Ovary (tissue), 10 donors: ENCODE results near the gene CPXM2. TPM values are rescaled to one million over a fixed set of nuclear protein-coding genes. Genes with fewer than 3 reads are reported as not detected.
A peak's percentile ranks its signal among the peaks of the same experiment; 100 is the strongest.

Source experiments
- DNase-seq, 5 donors: peaks; one replicate each; pipeline ENCODE4 v3.0.0-alpha.2; 2019 to 2020
- H3K27ac ChIP-seq, 2 donors: fragments of 200-600 bp; one replicate each; pipeline versions ENCODE4 v1.5.1 to v1.8.0; 2019 to 2022
- H3K27me3 ChIP-seq: fragments of 200-600 bp; one replicate; pipeline ENCODE4 v1.8.0; 2022
- H3K36me3 ChIP-seq: fragments of 200-600 bp; sonication (generic); one replicate; pipeline ENCODE4 v1.5.1; 2019
- H3K4me1 ChIP-seq: one replicate; pipeline ENCODE4 v1.8.1; 2013; ENCODE audit warnings: mild to moderate bottlenecking, moderate library complexity; ENCODE audit not compliant: insufficient read depth
- H3K4me3 ChIP-seq: fragments of 200-600 bp; sonication (generic); one replicate; pipeline ENCODE4 v1.5.1; 2017
- H3K9me3 ChIP-seq, 2 donors: fragments of 200-600 bp in 1 of 2; sonication (generic) in 1 of 2; one replicate each; pipeline versions ENCODE4 v1.5.1 to v1.8.1; 2013 to 2019; ENCODE audit warnings: mild to moderate bottlenecking in 1 of 2, moderate library complexity in 1 of 2
- CTCF ChIP-seq, 3 donors: fragments of 450-650 bp in 2 of 3; fragments of 200-600 bp in 1 of 3; IDR thresholded peaks; one replicate each; pipeline versions ENCODE4 v1.5.1 to v1.8.0; 2016 to 2022; ENCODE audit warnings: antibody characterized with exemption in 3 of 3, mild to moderate bottlenecking in 1 of 3
- EP300 ChIP-seq: sonication (generic); formaldehyde crosslinking; IDR thresholded peaks from one replicate; pipeline ENCODE4 v1.6.1; 2017; ENCODE audit warnings: antibody characterized with exemption
- POLR2A ChIP-seq: fragments of 450-650 bp; IDR thresholded peaks from one replicate; pipeline ENCODE4 v1.6.1; 2017; ENCODE audit warnings: antibody characterized with exemption, mild to moderate bottlenecking, moderate library complexity
- WGBS, 3 donors: extraction: QIAGEN DNeasy Blood & Tissue Kit in 1 of 3; methylation state at CpG; one replicate each; pipeline versions ENCODE4 v1.1.5 to v1.1.7; 2013 to 2017; 5-methylcytosine and 5-hydroxymethylcytosine counted together
- intact Hi-C, 4 donors: fragments of 100-400 bp; cut with DNase I; formaldehyde crosslinking; loops; one replicate each; pipeline versions ENCODE4 v1.11.0 to v1.15.1; 2022 to 2023
- long read RNA-seq, 3 donors: library from polyadenylated mRNA in 2 of 3; unstranded in 2 of 3; transcript quantifications; one replicate each; pipeline ENCODE4 v2.0.0 and lab custom pipeline, GENCODE V29; 2021 to 2026
- polyA plus RNA-seq, 2 donors: library from polyadenylated mRNA; stranded (reverse); fragments of 200-250 nt in 1 of 2; fragments of 350-450 nt in 1 of 2; fragmentation: Illumina TruSeq in 1 of 2; extraction: RNeasy Lipid Tissue Mini Kit (QIAGEN cat#74804) in 1 of 2; gene quantifications; one replicate each; pipeline ENCODE4 v1.2.3, GENCODE V29; 2013 to 2014
- total RNA-seq, 7 donors: library from RNA; depleted of rRNA in 2 of 7; stranded (reverse); fragments of >200 nt in 2 of 7; fragmentation: NEBNext Ultra II Directional in 3 of 7; extraction: Animal tissue kit (Norgen Biotek cat#: 25700) in 3 of 7; gene quantifications; one replicate each; pipeline versions ENCODE4 v1.1.0 to v1.2.4, GENCODE V29; 2016 to 2023
- donor health status: DM: no; HTN: no; CAD: no; lungs with moderate emphysema.
- donor health status: DM: no; HTN: no; CAD: no.
- donor health status: Bipolar disorder and iron deficiency.
- donor health status: DM: yes; HTN: yes; CAD: no.
- donor health status: DM: no; HTN: no; CAD: no.
- donor health status: DM: yes; HTN: yes; CAD: no.

Gene CPXM2
- 10 to 100 TPM in 4 of 7 donors, 1 to 10 TPM in 3; 5.5 to 22.1 (median 11.6) TPM for total RNA-seq
- polyA plus RNA-seq, result 10 to 100 TPM; 13.3 to 66.0 TPM
- long read RNA-seq, donor 1, partial matches to known transcripts, result 3 of 5 reads
- long read RNA-seq, donor 1, other reads (novel, unspliced or antisense), result 2 of 5 reads
- long read RNA-seq, donor 2, result 0 reads
- long read RNA-seq, donor 3, transcript CPXM2-201 (14 exons, 3,554 nt), result major isoform, 14 of 42 reads
- long read RNA-seq, donor 3, partial matches to known transcripts, result 22 of 42 reads
- long read RNA-seq, donor 3, other reads (novel, unspliced or antisense), result 6 of 42 reads

GRCh38 chr10:123891144-123892071 lies at the start of gene CPXM2:
Gene CPXM2, minus strand, starts transcription at chr10:123891807. Its CDS starts 148 bp downstream, at chr10:123891659.
- no peaks in the 10 kb centered on the region for H3K9me3 ChIP-seq
- peak; percentile 27 to 70 (median 60) for DNase-seq
- WGBS, 3 donors, result 2 to 6% (median 3%) methylated on average over 62 to 78 of the region's 80 CpGs
- peak within 1 kb of the TSS; percentile 61 to 75 for H3K27ac ChIP-seq
- peak within 1 kb of the TSS; percentile 45 for H3K4me3 ChIP-seq
- TF ChIP-seq EP300 (no peak), POLR2A (no peak), CTCF (IDR thresholded peaks at IDR 0.05) (no peak)
- no peaks in the 10 kb centered on the region for H3K36me3 ChIP-seq
- no peaks in the 10 kb centered on the region for H3K27me3 ChIP-seq
- intact Hi-C loops, result no loop called here
- H3K4me1 ChIP-seq, result peaks cover 8% of the 10 kb centered on the region

GRCh38 chr10:123939591-123939990 lies 48.0 kb upstream of the CPXM2 start:
- WGBS, 3 donors, result 94 to 97% (median 95%) methylated on average over 7 of the region's 7 CpGs
- Histone ChIP-seq H3K27ac (no peak overlapping the region), H3K4me3 (no peak overlapping the region), H3K27me3 (no peaks in the 10 kb centered on the region), H3K9me3 (no peaks in the 10 kb centered on the region), H3K36me3 (no peaks in the 10 kb centered on the region), H3K4me1 (peaks cover 3% of the 10 kb centered on the region)
- intact Hi-C loops, result no loop called here
- DNase-seq, result no peak
- TF ChIP-seq EP300 (no peak), CTCF (IDR thresholded peaks at IDR 0.05) (no peak), POLR2A (no peak)

- Histone ChIP-seq H3K9me3 (no peaks in the 10 kb centered on the region), H3K36me3 (no peaks in the 10 kb centered on the region), H3K27me3 (no peaks in the 10 kb centered on the region), H3K27ac (no peak overlapping the region), H3K4me1 (no peaks in the 10 kb centered on the region), H3K4me3 (no peak overlapping the region)
- no peak for DNase-seq
- TF ChIP-seq CTCF (IDR thresholded peaks at IDR 0.05) (no peak), EP300 (no peak), POLR2A (no peak)
- intact Hi-C loops, result no loop called here
- 87 to 90% (median 90%) methylated on average over 4 of the region's 4 CpGs for WGBS, 3 donors
These were observed 47.3 kb upstream of the CPXM2 start for GRCh38 chr10:123938890-123939289.

GRCh38 chr10:123936426-123936825 lies 44.8 kb upstream of the CPXM2 start:
- H3K27me3 ChIP-seq, result no peaks in the 10 kb centered on the region
- H3K4me3 ChIP-seq, result no peak overlapping the region
- 72 to 82% (median 79%) methylated on average over 5 of the region's 5 CpGs for WGBS, 3 donors
- no peaks in the 10 kb centered on the region for H3K4me1 ChIP-seq
- H3K36me3 ChIP-seq, result no peaks in the 10 kb centered on the region
- TF ChIP-seq POLR2A, result no peak
- no peak for TF ChIP-seq EP300
- no peak for TF ChIP-seq CTCF (IDR thresholded peaks at IDR 0.05)
- no peak overlapping the region for H3K27ac ChIP-seq
- H3K9me3 ChIP-seq, result no peaks in the 10 kb centered on the region
- no peak for DNase-seq
- intact Hi-C loops, result no loop called here
